Keratinocyte (primary cell): Measurements from ENCODE around the gene LRP10.

Experiments used
- EZH2 ChIP-seq: IDR thresholded peaks from one replicate; pipeline ENCODE4 v1.6.1; 2012; ENCODE audit warnings: inconsistent platforms, mild to moderate bottlenecking, low read length, moderate library complexity
- TF ChIP-seq, protein P1 (sequence below), 3 experiments: IDR thresholded peaks in 1 of 3; conservative IDR thresholded peaks in 1 of 3; optimal IDR thresholded peaks in 1 of 3; 2 replicates in 2 of 3; 3 replicates in 1 of 3; pipeline versions ENCODE3 to v1.5.1; 2011; ENCODE audit warnings: low read length in 3 of 3, mild to moderate bottlenecking in 3 of 3, moderate library complexity in 2 of 3, control low read depth in 1 of 3, inconsistent platforms in 1 of 3; ENCODE audit not compliant: insufficient read depth in 2 of 3; ENCODE audit errors: extremely low read depth in 1 of 3

DNA sequence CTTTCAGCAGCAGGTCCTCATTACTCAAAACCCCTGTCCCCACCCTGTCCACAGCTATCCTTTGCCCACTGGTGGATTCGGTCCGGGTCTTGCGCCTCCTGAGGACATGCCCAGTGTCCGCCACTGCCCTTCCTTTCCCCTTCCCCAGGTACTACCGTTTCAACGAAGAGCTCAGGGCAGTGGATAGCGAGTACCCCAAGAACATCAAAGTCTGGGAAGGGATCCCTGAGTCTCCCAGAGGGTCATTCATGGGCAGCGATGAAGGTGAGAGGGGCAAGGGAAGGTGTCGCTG lies 26.5 kb upstream of the LRP10 start:
- no peak for TF ChIP-seq EZH2
- TF ChIP-seq, protein P1, sequence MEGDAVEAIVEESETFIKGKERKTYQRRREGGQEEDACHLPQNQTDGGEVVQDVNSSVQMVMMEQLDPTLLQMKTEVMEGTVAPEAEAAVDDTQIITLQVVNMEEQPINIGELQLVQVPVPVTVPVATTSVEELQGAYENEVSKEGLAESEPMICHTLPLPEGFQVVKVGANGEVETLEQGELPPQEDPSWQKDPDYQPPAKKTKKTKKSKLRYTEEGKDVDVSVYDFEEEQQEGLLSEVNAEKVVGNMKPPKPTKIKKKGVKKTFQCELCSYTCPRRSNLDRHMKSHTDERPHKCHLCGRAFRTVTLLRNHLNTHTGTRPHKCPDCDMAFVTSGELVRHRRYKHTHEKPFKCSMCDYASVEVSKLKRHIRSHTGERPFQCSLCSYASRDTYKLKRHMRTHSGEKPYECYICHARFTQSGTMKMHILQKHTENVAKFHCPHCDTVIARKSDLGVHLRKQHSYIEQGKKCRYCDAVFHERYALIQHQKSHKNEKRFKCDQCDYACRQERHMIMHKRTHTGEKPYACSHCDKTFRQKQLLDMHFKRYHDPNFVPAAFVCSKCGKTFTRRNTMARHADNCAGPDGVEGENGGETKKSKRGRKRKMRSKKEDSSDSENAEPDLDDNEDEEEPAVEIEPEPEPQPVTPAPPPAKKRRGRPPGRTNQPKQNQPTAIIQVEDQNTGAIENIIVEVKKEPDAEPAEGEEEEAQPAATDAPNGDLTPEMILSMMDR (optimal IDR thresholded peaks at IDR 0.05 in 1 of 3, IDR thresholded peaks at IDR 0.05 in 1 of 3, conservative IDR thresholded peaks at IDR 0.05 in 1 of 3; ENCODE audit: extremely low read depth in 1 of 3, insufficient read depth in 2 of 3, low read length in 3 of 3), result no peak
